GM12864 (cell line): ENCODE data around the gene STK32A.

Experiments
- DNase-seq: peaks from one replicate; pipeline ENCODE4 v3.0.0-alpha.2; 2011; ENCODE audit warnings: low read depth
- H3K4me3 ChIP-seq: 2 replicates; pipeline ENCODE4 v1.5.1; 2011; ENCODE audit warnings: mild to moderate bottlenecking, low read depth, low read length, control low read depth
- CTCF ChIP-seq: IDR thresholded peaks from 2 replicates; pipeline ENCODE4 v1.5.1; 2011; ENCODE audit warnings: low read depth, mild to moderate bottlenecking, moderate library complexity, low read length, control low read depth, inconsistent platforms; ENCODE audit errors: missing control alignments

Gene STK32A

GRCh38 chr5:147259837-147260236 is 25.0 kb downstream of the STK32A start:
- no peak for TF ChIP-seq CTCF
- no peak for DNase-seq
- no peak overlapping the region for H3K4me3 ChIP-seq

- no peak for TF ChIP-seq CTCF
- DNase-seq, result no peak
- no peak overlapping the region for H3K4me3 ChIP-seq
These were observed 32.4 kb downstream of the STK32A start for GRCh38 chr5:147267082-147267832.

GRCh38 chr5:147276497-147276896 is 41.7 kb downstream of the STK32A start:
- H3K4me3 ChIP-seq, result no peak overlapping the region
- no peak for TF ChIP-seq CTCF
- no peak for DNase-seq

GRCh38 chr5:147286296-147286695 is 51.5 kb downstream of the STK32A start:
- H3K4me3 ChIP-seq, result no peak overlapping the region
- no peak for TF ChIP-seq CTCF

GRCh38 chr5:147287110-147287509 is 52.3 kb downstream of the STK32A start:
- H3K4me3 ChIP-seq, result no peak overlapping the region
- DNase-seq, result no peak
- no peak for TF ChIP-seq CTCF

More at GRCh38 chr5:147286296-147286695, 51.5 kb downstream of the STK32A start:
- DNase-seq, result no peak

- DNase-seq, result no peak
- H3K4me3 ChIP-seq, result no peak overlapping the region
- TF ChIP-seq CTCF, result no peak
These were observed 55.4 kb downstream of the STK32A start for GRCh38 chr5:147290261-147290660.

GRCh38 chr5:147303251-147303650 is 68.4 kb downstream of the STK32A start:
- no peak overlapping the region for H3K4me3 ChIP-seq
- no peak for DNase-seq
- TF ChIP-seq CTCF, result no peak
